HG02763 (cell line): Measurements from ENCODE around the gene LBH.

ENCODE experiments used
- ATAC-seq: cut with Tn5 transposase; IDR thresholded peaks from one replicate; pipeline ENCODE4 v1.9.1; 2021; ENCODE audit warnings: mild to moderate bottlenecking, moderate library complexity; ENCODE audit not compliant: unreplicated experiment

Gene LBH

GRCh38 chr2:30300456-30301221, 69.3 kb downstream of the LBH start:
- ATAC-seq = no peak

- ATAC-seq = no peak
Observed at GRCh38 chr2:30301551-30301950, 70.2 kb downstream of the LBH start.

GRCh38 chr2:30302566-30302965, 71.2 kb downstream of the LBH start:
- ATAC-seq = no peak

DNA sequence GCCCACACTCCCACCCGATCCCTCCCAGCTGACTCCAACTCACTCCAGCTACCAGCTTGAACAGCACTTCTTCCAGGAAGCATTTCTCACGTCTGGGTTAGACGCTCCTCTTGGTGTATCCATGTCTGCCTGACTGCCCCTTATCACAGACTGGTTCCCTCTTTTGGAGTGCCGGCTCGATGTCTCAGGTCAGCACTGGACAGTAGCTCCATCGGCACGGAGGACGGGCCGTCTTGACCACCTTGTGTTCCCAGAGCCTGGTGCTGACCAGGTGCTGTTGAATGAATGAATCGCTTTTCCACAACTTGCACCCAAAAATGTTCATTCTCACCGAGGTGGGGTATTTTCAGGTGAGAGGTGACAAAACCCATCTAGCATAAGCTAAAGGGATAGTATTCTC, 71.8 kb downstream of the LBH start:
- ATAC-seq = no peak

DNA sequence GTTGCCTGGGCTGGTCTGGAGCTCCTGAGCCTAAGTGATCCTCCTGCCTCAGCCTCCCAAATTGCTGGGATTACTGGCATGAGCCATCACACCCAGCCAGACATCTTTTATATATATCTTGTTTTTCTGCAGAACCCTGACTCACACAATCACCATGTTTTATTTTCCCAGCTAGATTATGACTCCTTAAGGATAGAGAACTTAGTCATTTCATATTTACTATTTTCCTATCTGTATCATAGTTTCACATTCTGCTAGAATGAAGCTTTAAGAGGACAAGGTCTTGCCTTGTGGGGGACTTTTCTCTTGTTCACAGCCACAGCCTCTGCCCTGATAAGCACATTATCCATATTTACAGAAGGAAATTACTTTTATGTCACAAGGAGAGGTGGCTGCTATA, 73.9 kb downstream of the LBH start:
- no peak for ATAC-seq

DNA sequence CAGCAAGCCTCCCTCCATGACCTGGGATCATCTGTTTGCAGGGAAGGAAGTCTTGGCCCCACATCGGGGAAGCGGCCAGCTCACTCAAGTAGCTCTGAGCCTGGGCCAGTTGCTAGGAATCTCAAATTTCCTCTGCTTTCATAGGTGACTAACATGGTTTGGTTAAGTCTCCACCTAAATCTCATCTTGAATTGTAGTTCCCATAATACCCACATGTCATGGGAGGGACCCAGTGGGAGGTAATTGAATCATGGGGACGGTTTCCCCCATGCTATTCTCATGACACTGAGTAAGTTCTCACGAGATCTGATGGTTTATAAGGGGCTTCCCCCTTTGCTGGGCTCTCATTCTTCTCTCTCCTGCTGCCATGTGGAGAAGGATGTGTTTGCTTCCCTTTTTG, 75.2 kb downstream of the LBH start:
- no peak for ATAC-seq

DNA sequence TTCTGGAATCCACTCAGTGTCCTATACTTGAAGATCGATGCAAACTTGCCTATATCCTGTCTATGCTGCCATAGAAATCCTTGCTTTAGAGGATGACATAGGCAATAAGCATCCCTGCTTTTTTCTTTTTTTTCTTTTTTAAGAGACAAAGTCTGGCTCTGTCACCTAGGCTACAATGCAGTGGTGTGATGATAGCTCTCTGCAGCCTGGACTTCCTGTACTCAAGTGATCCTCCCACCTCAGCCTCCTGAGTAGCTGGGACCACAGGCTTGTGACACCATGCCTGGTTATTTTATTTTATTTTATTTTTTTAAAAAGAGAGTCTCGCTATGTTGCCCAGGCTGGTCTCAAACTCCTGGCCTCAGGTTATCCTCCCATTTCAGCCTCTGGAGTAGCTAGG, 76.9 kb downstream of the LBH start:
- no peak for ATAC-seq
